Measurements from ENCODE around the gene ASTN1.

Gene ASTN1

GRCh38 chr1:176919386-176920378 lies 244.8 kb downstream of the ASTN1 start:
- DNase-seq = no peak

DNA sequence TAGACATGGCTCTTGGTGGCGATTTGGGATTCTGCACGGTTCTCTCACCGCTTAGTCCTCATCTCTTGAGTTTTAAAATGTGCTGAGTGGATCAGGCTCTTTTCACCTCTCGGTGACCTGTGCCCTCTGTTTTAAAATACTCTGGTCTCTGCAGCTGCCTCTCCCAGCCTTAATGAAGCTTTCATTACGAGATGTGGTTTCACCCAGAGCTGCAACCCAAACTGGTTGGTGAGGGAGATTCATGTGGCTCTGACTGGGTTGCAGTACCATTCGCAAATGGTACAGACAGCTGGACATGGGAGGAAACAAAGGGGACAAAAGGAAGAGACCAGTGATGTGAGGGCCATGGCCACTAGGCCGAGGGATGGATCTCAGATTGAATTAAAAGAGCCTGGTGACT lies 258.9 kb downstream of the ASTN1 start:
- DNase-seq = no peak

DNA sequence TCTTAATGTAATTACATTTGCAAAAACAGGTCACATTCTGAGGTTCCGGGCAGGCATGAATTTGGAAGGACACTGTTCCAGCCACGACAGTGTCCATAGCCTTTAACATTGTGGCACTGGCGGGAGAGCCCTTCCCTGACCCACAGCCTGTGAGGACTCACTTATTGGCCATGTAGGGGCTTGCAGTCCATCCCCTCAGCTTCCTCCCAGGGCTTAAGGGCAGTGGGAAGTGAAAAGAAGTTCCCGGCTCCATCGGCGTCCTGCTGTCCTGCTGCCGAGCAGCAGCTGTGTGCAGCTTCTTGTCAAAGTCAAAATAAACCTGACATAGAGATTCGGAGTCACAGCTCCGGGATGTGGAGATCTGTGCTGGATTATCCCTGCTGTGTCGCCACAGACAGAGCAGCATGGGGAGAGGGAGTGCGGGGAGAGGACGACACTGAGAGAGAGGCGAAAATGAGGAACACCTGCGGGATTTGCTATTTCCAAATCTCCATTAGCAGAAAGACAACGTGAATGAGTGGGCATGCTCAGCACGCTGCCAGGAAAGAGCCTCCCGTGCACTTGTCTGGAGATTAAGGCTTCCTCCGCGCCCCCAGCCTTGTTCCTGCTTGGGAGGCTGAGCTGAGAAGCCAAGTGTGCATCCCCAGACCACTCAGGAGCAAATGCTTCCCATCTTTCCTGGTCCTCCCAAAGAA lies 260.3 kb downstream of the ASTN1 start:
- DNase-seq = no peak

GRCh38 chr1:176903474-176903873 lies 261.0 kb downstream of the ASTN1 start:
- no peak for DNase-seq

- no peak for DNase-seq
Observed at GRCh38 chr1:176899321-176899720, 265.2 kb downstream of the ASTN1 start.

DNA sequence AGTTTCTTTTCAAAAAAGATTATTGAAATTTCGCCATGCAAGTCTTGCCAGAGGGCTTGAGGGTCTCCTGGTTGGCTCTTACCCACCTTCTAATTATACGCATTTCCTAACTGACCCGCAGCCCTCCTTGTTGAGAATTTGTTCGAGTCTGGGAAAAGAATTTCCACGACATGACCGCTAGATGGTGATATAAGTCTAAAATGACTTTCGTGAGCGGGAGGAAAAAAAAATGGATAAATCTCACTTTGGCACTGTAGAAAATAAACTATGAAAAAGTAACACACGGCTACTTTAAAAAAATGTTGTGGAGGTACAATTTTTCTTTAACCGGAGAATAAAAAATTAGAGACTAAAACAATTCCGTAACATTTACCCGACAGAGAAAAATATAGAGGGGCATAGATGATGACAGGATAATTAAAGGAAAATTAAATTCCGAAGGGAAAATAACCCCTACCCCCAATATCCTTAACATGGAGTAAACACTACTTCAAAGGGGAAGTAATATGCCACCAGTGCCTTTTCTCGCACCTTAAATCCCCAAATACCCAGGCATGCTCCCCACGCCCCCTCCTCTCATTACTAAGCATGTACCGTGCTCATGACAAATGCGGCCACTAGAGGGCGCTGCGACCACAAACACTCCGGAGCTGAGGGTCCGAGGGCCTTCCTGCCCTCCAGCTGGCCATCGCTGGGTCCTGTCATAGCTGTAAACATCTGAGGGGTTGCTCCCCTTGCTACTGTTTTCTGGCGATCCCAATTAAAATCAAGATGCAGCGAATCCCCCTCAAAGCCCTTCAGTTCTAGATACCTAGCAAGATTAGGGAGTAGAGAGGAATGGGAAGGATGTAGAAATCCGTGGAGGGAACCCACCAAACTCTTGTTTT lies 266.9 kb downstream of the ASTN1 start:
- DNase-seq = peak; percentile 60

- no peak for DNase-seq
Observed at GRCh38 chr1:176896216-176896615, 268.3 kb downstream of the ASTN1 start.

- no peak for DNase-seq
Observed at GRCh38 chr1:176894450-176894849, 270.1 kb downstream of the ASTN1 start.

- DNase-seq = no peak
Observed at GRCh38 chr1:176893625-176894352, 270.7 kb downstream of the ASTN1 start.

- no peak for DNase-seq
Observed at GRCh38 chr1:176888471-176889032, 276.0 kb downstream of the ASTN1 start.

GRCh38 chr1:176885751-176886150 lies 278.8 kb downstream of the ASTN1 start:
- DNase-seq = no peak

DNA sequence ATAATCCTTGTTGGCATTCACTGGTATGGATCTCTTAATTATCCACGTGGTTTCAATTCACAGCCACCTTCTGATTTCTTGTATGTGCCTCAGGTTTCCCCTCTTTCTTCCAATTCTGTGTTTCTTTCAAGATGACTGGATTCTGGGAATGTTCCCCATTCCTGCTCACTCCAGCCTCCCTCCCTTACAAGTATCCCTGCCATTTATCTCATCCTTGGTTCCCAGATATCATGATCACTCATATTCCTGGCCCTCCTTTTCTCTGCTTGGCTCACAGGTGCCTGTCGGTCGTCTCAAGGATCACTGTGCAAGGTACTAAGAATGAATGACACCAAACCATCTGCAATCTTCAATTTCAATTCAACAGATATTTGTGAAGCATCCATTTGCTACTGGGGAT lies 279.2 kb downstream of the ASTN1 start:
- DNase-seq = no peak

- DNase-seq = no peak
Observed at GRCh38 chr1:176884911-176885310, 279.6 kb downstream of the ASTN1 start.

DNA sequence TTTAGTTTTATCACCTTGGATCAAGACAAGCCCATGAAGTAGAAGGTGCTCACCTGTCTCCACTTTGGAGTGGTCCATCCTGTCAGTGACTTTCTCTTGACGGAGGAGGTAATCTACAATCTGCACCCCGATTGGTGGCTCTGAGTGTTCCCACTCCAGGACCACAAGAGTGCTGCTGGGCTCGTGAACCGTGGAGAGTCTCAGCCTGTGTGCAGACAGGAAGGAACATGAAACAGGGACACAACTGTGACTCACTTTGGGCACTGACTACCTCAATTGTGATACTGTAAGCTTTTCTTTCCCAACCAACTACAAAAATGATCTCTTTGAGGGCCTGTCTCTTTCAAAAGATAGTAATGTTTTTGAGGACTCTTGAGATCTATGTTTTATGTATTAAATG lies 280.2 kb downstream of the ASTN1 start:
- DNase-seq = no peak

- DNase-seq = peak; percentile 65
Observed at GRCh38 chr1:176880955-176881595, 283.4 kb downstream of the ASTN1 start.

- DNase-seq = no peak
Observed at GRCh38 chr1:176879784-176880620, 284.5 kb downstream of the ASTN1 start.

DNA sequence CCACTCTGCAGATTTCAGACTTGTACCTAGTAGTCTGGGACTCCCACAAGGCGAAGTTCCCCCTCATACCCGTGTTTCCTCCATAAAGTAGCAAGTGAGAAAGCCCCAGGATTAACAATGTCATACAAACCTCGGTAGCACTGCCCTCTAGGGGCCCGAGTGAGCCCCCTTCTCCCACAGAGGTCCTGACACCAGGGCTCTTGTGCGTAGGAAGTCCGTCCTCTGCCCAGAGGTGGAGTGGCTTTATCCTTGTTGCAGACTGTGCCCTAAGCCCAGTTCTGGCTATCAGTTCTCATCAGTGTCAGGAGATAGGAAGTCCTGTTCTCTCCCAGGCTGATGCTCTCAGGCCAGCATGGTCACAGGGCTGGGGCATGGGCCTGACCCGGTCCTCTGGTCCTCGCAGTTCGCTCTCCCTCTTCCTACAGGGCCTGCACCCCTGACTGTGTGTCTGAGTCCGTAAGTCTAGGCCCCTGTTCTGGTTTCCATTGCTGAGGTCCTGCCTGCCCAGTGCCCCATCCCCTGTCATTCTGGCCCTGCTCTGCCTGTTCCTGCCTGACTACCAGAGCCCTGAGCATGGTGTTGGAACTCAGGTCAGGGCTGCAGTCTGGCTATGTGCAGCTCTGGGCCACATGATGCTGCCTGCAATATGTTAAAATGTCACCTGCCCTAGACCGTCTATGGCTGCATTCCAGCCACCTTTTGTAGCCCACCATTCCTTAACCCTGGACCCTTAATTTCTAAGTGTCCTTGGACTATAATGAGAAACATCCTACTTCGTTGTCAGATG lies 285.6 kb downstream of the ASTN1 start:
- DNase-seq = no peak

GRCh38 chr1:176877557-176877956 lies 287.0 kb downstream of the ASTN1 start:
- DNase-seq = no peak

DNA sequence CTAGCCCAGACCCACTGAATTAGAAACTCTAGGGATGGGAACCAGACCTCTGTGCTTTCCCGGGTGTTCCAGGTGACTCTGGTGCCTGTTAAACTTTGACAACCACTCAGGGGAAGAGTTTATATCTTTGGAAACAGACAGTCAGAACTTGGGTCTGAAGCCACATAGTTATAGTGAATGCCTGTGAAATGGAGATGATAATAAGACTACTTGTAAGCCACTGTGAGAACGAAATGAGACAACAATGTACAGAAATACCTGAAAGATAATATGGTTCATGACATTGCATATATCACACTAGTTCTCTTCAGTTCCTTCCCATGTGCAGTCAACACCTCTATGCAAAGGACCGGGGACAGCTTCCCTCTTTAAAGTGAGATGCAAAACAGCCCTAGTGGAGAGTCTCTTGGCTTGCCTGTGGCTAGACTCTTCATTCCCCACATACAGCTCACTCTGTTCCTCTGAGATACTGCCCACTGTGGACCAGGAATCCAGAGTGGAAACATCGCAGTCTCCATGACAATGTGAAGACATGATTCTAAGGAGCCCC lies 287.5 kb downstream of the ASTN1 start:
- no peak for DNase-seq
